Suppressor macrophage (primary cell): Measurements from ENCODE around the gene CLDN6.

Experiments used
- DNase-seq, 4 experiments: peaks; one replicate each; pipeline ENCODE4 v3.0.0-alpha.2; 2020 to 2022

CLDN6 gene

GRCh38 chr16:2987286-2987685 lies 30.7 kb downstream of the CLDN6 start:
- DNase-seq: no peak

GRCh38 chr16:2986623-2987188 lies 31.3 kb downstream of the CLDN6 start:
- DNase-seq: no peak

- no peak for DNase-seq
These were observed 32.1 kb downstream of the CLDN6 start for GRCh38 chr16:2985893-2986355.

- DNase-seq: no peak
These were observed 32.5 kb downstream of the CLDN6 start for GRCh38 chr16:2985462-2985861.

- DNase-seq: peak; percentile 80 to 91 (median 88)
These were observed 34.3 kb downstream of the CLDN6 start for GRCh38 chr16:2983706-2984136.

- DNase-seq: no peak
These were observed 35.6 kb downstream of the CLDN6 start for GRCh38 chr16:2982402-2982801.

GRCh38 chr16:2981899-2982250 lies 36.1 kb downstream of the CLDN6 start:
- DNase-seq: no peak

GRCh38 chr16:2981177-2981898 lies 36.6 kb downstream of the CLDN6 start:
- no peak for DNase-seq

- DNase-seq: peak; percentile 96 to 99 (median 98)
These were observed 37.5 kb downstream of the CLDN6 start, which contains the start of gene PKMYT1 for GRCh38 chr16:2980227-2981176. PKMYT1 (minus strand) TSS chr16:2980446; CDS start chr16:2979657, 789 bp downstream.

GRCh38 chr16:2979669-2980226 lies 38.2 kb downstream of the CLDN6 start:
- peak; percentile 70 to 87 (median 78) for DNase-seq

- no peak for DNase-seq
These were observed 40.5 kb downstream of the CLDN6 start for GRCh38 chr16:2977440-2977839.

- DNase-seq: no peak
These were observed 41.3 kb downstream of the CLDN6 start for GRCh38 chr16:2976673-2977072.

GRCh38 chr16:2976201-2976600 lies 41.8 kb downstream of the CLDN6 start:
- no peak for DNase-seq

GRCh38 chr16:2975161-2975795 lies 42.7 kb downstream of the CLDN6 start:
- DNase-seq: no peak

GRCh38 chr16:2974319-2975056 lies 43.5 kb downstream of the CLDN6 start:
- no peak for DNase-seq

- DNase-seq: no peak
These were observed 44.2 kb downstream of the CLDN6 start for GRCh38 chr16:2973605-2974318.

- DNase-seq: no peak
These were observed 44.9 kb downstream of the CLDN6 start for GRCh38 chr16:2973093-2973492.

GRCh38 chr16:2971985-2972784 lies 45.8 kb downstream of the CLDN6 start:
- no peak for DNase-seq

GRCh38 chr16:2971134-2971984 lies 46.6 kb downstream of the CLDN6 start:
- DNase-seq: no peak
